ENCODE data around the gene RAB1A.

- TF ChIP-seq CTCF (optimal IDR thresholded peaks at IDR 0.05 in 1 of 3, IDR thresholded peaks at IDR 0.05 in 1 of 3, conservative IDR thresholded peaks at IDR 0.05 in 1 of 3; ENCODE audit: extremely low read depth in 1 of 3, insufficient read depth in 2 of 3, low read length in 3 of 3) (no peak), EZH2 (IDR thresholded peaks at IDR 0.05; ENCODE audit: low read length) (no peak)
Measured at GRCh38 chr2:65133626-65134025, 3.7 kb upstream of the RAB1A start.
